Middle frontal gyrus (tissue), 1 donor: Measurements from ENCODE around the gene IFI35.
"Not testable (repeated sequence)": the region's sequence is repeated elsewhere in the genome, so short reads cannot be mapped to it uniquely, and the experiment has no call there.

Experiments
- DNase-seq: peaks from one replicate; pipeline ENCODE4 v3.0.0-alpha.2; 2015; ENCODE audit warnings: low spot score; ENCODE audit errors: extremely low spot score

IFI35 gene

DNA sequence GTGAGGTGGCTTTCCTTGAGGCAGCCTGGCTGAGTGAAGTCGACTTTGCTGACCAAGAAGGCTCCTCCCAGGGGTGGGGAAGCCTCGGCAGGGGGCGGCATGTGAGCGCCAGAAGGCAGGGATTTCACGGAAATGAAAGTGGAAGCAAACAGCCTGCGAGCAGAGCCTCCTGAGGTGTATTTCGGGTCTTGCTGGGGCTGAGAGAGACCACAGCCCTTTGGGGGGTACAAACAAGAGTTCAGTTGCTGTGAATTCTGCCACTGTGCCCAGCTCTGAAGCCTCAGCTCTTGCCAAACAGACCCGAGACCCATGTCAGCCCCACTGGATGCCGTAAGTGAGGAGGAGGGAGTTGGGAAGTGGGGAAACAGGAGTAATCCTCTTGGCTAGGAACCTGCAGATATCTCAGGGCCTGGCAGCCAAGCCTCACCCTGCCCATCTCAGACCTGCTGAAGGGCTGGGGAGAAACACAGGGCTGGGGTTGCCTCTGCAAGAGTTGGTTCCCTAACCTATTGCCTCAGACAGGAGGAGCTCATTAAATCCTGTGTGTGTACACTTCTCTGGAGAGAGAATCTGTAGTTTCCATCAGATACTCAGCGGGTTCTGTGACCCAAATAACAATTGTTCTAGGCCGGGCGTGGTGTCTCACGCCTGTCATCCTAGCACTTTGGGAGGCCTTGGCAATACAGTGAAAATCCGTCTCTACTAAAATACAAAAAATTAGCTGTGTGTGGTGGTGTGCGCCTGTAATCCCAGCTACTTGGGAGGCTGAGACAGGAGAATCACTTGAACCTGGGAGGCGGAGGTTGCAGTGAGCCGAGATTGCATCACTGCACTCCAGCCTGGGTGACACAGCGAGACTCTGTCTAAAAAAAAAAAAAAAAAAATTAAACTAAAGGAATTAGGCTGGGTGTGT is at the start of gene IFI35:
IFI35 (plus strand) TSS at position 146 of the 913 bp plus-strand sequence; CDS start at position 310, 164 bp downstream.
- DNase-seq = no peak

DNA sequence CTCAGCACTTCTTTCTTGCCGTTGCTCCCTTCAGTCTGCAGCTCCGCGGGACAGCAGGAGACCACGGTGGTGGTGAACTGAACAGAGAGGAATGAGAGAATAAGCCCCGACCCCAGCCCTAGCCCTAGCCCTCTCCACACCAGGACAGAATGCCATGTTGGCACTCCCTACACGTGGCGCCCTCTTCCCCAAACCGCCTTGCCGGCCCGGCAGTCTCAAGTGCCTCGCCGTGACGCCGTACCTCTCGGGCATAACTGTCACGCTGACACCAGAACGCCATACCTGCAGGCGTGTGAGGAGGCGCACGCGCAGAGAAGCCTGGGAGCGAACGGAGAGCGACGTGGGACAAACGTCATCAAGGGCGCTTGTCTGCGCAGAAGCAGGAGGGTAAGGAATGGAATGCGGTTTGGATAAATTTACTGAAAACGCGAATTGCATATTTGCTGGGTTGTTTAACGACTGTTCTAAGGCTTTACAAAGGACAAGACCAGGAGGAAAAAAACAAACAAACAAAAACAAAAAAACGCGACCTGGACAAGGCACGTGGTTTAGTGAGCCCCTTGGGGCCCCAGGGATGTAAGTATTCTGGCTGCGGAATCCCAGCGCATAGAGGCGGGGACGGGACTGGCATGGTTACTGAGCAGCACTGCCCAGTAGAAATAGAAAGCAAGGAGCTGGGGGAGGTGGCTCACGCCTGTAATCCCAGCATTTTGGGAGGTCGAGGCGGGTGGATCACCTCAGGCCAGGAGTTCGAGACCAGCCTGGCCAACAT is 42.2 kb upstream of the IFI35 start, which contains the start of gene AARSD1:
AARSD1 (minus strand) TSS at position 294 of the 772 bp plus-strand sequence; CDS start at position 280, 14 bp downstream.
- DNase-seq = peak; percentile 92

DNA sequence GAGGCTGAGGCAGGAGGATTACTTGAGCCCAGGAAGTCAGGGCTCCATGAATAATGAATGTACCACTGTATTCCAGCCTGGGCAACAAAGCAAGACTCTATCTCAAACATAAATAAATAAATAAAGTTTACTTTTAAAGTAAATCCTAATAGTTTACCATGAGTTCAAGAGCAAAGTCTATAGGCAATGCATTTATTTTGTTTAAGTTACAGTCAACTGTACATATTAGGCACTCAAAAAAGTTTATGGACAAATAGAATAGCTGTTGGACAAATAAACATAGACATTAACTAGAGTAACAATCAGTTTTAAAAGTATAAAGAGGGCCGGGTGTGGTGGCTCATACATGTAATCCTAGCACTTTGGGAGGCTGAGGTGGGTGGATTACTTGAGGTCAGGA is 38.7 kb upstream of the IFI35 start:
- DNase-seq = no peak

DNA sequence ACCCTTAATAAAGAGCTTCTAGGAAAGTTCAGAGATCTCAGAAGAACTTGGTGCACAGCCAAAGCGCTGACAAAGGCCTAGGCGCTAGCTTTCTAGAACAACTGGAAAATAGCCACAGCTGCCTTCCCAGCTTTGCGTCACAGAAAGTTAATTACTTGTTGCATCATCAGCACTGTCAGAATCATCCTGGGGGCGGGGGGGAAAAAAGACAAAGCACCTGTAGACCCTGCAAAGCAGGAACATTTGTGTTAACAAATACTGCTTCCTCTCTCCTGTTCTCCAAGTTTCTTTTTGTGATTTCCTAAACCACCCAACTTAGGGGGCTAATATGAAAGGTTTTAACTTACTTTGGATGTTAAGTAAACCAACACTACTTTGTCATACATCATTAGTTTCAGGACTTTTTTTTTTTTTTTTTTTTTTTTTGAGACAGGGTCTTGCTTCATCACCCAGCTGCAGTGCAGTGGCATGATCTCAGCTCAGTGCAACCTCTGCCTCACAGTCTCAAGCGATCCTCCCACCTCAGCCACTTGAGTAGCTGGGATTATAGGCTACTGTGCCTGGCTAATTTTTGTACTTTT is 37.5 kb upstream of the IFI35 start:
- DNase-seq = no peak

DNA sequence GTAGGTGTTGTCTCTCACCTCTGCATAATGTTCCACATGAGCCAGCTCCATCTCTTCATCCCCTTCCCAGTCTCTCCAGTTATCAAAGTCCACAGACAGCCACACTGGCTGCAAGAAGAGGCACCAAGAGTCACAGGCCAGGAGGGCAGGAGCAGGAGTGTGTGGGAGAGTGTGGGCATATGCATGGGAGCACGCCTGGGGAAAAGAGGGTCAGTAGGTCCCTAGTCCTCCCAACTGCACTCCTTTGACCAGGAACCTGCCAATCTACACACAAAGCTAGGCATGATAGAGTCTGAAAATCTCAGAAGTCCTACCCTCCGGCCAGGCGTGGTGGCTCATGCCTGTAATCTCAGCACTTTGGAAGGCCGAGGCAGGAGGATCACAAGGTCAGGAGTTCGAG is 35.0 kb upstream of the IFI35 start:
- no peak for DNase-seq

DNA sequence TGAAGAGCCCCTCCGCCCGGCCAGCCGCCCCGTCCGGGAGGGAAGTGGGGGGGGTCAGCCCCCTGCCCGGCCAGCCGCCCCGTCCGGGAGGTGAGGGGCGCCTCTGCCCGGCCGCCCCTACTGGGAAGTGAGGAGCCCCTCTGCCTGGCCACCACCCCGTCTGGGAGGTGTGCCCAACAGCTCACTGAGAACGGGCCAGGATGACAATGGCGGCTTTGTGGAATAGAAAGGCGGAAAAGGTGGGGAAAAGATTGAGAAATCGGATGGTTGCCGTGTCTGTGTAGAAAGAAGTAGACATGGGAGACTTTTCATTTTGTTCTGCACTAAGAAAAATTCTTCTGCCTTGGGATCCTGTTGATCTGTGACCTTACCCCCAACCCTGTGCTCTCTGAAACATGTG is 33.3 kb upstream of the IFI35 start:
- not testable (repeated sequence) for DNase-seq

DNA sequence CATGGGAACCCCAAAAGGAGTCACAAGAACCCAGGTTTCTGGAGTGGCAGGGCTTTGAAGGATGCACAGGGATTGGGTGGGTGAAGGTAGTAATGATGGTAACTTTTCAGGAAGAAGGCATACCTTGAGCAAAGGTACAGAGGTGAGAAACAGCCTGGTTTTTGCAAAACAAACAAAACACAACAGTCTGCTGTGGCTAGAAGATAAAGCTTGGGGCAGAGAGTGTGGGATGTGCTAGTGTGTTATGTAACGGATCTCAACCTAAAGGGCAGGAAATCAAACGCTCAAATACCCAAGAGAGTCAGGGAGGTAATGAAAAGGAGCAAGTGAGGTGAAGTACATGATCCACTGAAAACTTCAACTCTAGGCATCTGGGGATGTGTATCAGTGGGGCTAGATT is 31.3 kb upstream of the IFI35 start:
- DNase-seq = no peak

DNA sequence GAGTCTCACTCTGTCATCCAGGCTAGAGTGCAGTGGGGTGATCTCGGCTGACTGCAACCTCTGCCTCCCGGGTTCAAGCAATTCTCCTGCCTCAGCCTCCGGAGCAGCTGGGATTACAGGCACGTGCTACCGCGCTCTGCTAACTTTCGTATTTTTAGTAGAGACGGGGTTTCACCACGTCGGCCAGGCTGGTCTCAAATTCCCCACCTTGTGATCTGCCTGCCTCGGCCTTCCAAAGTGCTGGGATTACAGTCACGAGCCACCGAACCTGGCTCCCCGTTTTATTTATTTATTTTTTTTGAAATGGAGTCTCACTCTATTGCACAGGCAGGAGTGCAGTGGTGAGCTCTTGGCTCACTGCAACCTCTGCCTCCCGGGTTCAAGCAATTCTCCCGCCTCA is 30.9 kb upstream of the IFI35 start:
- DNase-seq = not testable (repeated sequence)

DNA sequence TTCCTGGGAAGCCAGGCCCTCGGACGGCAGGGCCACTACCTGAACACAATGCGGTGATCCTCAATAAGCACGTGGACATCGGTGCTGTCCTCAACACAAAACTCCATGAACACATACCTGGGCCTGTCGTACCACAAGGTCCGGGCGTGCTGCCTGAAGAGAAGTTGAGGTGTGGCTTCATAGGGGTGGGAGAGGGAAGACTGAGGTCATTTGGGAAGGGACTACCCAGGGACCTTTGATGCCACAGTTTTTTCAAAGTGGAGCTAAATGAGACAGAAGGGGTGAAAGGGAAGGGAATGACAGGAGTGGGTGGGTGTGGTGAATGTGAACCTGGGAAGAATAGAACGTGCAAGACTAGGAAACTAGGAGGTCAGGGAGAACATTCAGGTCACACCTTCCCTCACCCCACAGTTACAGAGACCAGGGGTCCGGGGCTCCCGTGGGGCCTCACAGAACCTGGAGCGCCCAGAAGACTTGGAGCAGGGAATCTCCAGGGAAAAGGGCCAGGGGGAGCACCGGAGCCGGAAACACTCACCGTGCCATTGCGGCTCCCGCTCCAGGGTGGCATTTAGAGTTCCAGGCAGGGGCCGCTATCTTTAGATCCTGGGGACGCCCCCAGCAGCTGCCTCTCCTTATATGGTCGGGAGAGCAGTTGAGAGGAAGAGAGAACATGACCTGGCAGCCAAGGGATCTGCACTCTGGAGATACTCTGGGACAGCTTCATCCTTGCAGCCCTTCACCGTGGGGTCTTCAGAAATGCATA is 26.9 kb upstream of the IFI35 start, which contains the start of gene PTGES3L:
PTGES3L (minus strand) TSS at position 570 of the 763 bp plus-strand sequence; CDS start at position 543, 27 bp downstream.
- no peak for DNase-seq

DNA sequence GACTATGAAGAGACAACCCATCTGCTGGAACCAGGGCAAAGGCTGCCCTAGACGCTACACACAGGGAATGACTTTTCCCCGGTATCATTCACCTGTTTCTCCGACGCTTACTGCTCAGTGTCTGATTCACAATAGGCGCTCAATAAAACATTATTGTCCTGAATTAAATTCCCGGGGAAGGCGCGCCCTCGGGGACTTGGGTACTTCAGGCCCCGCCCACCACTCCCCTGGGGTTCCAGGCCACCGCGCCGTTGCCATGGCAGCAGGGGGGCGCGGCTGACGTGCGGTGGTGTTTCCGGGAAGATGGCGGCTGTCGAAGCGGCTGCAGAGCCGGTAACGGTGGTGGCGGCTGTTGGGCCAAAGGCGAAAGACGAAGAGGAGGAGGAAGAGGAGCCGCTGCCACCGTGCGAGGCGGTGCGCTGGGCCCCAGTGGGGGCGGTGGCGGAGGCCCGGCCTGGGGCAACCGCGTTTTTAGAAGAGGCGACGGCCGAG is 26.3 kb upstream of the IFI35 start, which contains the start of gene RUNDC1:
RUNDC1 (plus strand) TSS at position 292 of the 492 bp plus-strand sequence; CDS start at position 304, 12 bp downstream.
- DNase-seq = peak; percentile 84

DNA sequence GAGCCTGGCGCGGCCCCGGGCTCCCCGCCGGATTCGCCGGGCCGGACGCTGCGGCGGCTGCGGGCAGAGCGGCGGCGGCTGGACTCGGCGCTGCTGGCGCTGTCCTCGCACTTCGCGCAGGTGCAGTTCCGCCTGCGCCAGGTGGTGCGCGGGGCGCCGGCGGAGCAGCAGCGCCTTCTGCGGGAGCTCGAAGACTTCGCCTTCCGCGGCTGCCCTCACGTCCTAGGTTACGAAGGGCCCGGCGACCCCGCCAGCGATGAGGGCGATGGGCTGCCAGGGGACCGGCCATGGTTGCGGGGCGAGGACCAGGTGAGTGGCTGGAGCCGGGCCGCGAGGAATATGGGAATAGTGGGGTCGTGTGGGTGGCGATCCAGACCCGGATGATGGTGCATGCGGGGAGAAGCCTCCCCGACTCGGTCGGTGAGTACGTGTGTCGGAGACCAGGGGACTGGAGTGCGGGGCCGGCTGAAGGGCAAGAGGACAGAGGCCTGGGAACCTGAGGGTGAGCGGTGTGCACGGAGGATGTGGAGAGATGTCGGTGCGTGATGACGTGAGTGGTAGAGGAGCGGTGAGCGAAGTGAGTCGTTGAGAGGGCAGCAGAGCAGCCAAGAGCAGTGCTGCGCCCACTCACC is 25.7 kb upstream of the IFI35 start:
- no peak for DNase-seq

DNA sequence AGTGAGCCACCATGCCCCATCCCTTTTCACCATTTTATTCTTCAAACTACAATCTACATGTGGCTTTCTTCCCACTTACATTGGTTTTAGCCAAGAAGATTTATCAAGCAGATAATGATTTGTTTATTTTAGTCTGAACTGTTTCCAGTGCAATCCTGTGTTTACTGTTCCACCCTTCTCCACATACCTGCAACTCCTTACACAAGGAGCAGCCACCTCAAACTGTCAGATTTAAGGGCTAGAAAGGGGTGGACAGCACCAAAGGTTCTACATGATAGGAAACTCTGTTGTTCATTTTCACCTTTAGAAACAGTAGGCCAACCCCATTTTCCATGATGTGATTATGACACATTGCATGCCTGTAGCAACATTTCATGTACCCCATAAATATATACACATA is 24.3 kb upstream of the IFI35 start:
- DNase-seq = no peak

DNA sequence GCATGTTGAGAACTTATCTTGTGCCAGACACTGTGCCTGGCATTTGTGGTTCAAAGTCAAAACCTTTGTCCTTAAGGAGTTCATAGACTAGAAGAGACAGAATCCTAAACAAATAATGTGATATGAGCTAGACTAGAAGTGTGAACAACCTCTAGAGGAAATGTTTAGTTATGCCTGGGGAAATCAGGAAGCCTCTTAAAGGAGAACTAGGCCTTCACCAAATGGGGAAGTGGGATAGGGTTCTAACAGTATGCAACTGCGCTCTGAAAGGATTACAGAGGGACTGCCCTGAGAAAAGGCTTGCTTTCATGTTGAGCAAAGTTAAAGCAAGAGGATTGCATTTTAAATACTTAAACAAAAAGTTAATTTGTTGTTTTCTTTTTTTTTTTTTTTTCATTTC is 21.4 kb upstream of the IFI35 start:
- no peak for DNase-seq

DNA sequence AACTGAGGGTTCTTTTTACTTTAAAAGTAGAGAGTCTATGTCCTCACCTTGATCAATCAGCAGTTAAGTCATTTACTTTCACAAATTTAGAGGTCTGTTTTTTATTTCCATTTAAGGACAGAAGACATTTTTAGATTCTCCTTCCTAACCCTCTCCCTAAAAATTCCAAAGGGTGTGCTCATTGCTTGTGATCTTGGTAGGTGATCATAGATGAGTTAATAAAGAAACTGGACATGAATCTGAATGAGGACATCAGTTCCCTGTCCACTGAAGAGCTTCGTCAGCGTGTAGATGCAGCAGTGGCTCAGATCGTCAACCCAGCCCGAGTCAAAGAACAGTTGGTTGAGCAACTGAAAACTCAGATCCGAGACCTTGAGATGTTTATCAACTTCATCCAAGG is 17.4 kb upstream of the IFI35 start:
- DNase-seq = no peak

DNA sequence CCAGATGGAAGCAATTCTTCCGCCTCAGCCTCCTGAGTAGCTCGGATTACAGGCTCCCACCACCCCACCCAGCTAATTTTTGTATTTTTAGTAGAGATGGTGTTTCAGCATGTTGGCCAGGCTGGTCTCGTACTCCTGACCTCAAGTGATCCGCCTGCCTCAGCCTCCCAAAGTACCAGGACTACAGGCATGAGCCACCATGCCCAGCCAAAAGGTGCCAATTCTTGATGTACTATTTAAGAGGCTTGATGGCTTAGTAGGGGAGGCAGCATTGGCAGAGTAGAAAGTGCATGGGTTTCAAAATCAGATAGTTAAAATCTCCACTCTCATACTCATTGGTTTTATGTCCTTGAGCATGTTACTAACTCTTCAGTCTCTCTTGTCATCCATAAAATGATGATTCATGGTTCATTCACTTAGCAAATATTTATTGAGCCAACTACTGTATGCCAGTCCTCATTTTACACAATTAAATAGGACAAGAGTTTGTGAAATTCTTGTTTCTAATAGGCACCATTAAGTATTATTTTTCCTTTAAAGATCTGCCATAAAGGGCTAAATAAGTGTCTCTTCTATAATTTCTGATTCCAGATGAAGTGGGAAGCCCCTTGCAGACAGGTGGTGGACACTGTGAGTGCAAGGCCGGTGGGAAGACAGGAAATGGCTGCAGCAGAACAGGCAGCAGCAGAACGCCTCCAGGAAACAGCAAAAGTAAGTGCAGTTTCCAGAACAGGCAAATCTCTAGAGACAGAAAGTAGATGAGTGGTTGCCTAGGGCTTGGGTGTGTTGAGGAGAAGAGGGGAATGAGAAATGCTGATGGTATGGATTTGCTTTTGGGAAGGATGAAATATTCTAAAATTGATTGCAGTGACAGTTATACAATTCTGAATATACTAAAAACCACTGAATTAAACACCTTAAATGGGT is 16.6 kb upstream of the IFI35 start:
- DNase-seq = no peak

DNA sequence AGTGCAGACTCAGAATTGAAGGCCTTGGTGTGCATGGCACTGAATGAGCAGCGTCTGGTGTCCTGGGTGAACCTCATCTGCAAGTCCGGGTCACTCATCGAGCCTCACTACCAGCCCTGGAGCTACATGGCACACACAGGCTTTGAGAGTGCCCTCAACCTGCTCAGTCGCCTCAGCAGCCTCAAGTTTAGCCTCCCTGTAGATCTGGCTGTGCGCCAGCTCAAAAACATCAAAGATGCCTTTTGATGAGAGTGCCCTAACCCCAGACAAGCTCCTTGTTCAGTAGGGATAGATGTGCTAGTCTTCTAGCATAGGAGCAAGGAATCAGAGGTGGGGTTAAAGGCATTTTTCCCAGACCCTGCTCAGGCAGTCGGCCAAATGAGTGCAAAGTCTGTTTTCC is 15.1 kb upstream of the IFI35 start:
- no peak for DNase-seq

DNA sequence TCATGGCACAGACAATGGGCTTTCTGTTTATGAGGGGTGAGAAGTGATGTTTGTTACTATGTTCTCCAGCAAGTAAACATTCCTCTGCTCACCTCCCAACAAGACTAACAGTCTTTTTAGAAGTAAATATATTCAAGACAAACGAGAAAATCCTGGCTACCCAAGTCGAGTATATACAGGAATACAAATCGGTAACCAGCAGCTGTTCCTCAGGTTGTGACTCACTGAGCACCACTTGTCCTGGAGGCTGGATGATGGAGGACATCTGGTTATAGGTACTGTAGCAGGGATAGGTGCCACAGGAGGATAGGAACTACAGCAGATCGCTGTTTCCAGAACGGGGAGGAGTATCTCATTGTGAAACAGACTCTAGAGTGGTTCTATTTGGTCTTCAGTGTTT is 13.7 kb upstream of the IFI35 start:
- no peak for DNase-seq

DNA sequence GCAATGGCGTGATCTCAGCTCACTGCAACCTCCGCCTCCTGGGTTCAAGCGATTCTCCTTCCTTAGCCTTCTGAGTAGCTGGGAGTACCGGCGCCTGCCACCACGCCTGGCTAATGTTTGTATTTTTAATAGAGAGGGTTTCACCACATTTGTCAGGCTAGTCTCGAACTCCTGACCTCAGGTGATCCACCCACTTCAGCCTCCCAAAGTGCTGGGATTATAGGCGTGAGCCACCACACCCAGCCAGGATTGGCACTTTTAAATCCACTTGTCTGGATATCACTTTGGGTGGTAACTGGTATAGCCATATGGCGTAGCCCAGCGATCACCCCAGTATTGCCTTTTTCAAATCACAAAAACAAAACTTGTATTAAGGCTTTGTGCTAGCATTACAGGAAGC is 12.7 kb upstream of the IFI35 start:
- DNase-seq = not testable (repeated sequence)

DNA sequence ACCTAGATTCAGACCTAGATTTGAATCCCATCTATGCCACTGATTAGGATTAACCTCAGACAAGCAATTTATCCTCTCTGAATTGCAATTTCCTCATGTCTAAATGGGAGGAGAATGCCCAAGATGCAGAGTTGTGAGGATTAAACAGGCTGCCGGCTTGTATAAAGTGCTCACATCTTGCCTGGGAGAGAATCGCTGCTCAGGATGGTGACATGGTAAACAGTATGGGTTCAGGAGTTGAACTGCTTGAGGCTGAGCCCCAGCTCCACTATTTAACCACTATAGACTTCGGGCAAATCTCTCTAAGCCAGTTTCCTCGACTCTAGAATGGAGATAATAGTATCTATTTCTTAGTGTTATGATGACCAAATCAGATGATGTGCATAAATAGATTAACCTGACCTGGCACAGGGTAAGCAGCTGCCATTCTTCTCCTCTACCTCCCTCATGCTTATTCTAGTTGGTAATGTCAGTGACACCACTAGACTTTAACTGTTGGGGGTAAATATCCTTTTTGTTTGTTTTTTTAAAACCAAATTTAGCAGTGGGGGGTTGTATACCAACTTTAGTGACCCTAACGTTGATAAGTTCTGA is 9.1 kb upstream of the IFI35 start:
- no peak for DNase-seq
